Osteocyte (in vitro differentiated cells): ENCODE data around the gene METRN. TPM values are rescaled to one million over a fixed set of nuclear protein-coding genes. Genes with fewer than 3 reads are reported as not detected.
A peak's percentile ranks its signal among the peaks of the same experiment; 100 is the strongest.

Experiments used
- DNase-seq: peaks from one replicate; pipeline ENCODE4 v3.0.0; 2021; ENCODE audit warnings: mixed read lengths; ENCODE audit not compliant: unreplicated experiment; ENCODE audit errors: extremely low spot score
- H3K27ac Mint-ChIP-seq: one replicate; pipeline ENCODE4 v1.8.0; 2021; ENCODE audit warnings: mild to moderate bottlenecking, mixed read lengths; ENCODE audit not compliant: unreplicated experiment
- H3K27me3 Mint-ChIP-seq: one replicate; pipeline ENCODE4 v1.8.0; 2021; ENCODE audit warnings: mixed read lengths; ENCODE audit not compliant: unreplicated experiment
- H3K36me3 Mint-ChIP-seq: one replicate; pipeline ENCODE4 v1.8.0; 2021; ENCODE audit warnings: mixed read lengths; ENCODE audit not compliant: unreplicated experiment
- H3K4me1 Mint-ChIP-seq: one replicate; pipeline ENCODE4 v1.8.0; 2021; ENCODE audit warnings: mixed read lengths; ENCODE audit not compliant: unreplicated experiment
- H3K4me3 Mint-ChIP-seq: one replicate; pipeline ENCODE4 v1.8.0; 2021; ENCODE audit warnings: mild to moderate bottlenecking, moderate library complexity, mixed read lengths; ENCODE audit not compliant: unreplicated experiment
- H3K9me3 Mint-ChIP-seq: one replicate; pipeline ENCODE4 v1.8.0; 2021; ENCODE audit warnings: mixed read lengths; ENCODE audit not compliant: unreplicated experiment
- CTCF ChIP-seq: fragments of 200-600 bp; sonication (generic); IDR thresholded peaks from 2 replicates; pipeline ENCODE4 v1.5.0; 2021; ENCODE audit warnings: antibody characterized with exemption, mild to moderate bottlenecking, moderate library complexity
- total RNA-seq: library from RNA; stranded (reverse); gene quantifications from 2 replicates; pipeline ENCODE4 v1.2.1, GENCODE V29; 2021

Gene METRN
- total RNA-seq, 1 donor from 2014 or later, result 49.7 TPM

GRCh38 chr16:727291-727977, 12.5 kb downstream of the METRN start:
- Mint-ChIP-seq H3K36me3 (no peaks in the 10 kb centered on the region), H3K9me3 (no peaks in the 10 kb centered on the region), H3K4me1 (peaks cover 3% of the 10 kb centered on the region), H3K27me3 (no peaks in the 10 kb centered on the region), H3K27ac (no peak overlapping the region), H3K4me3 (peak overlapping the region; percentile 52)
- no peak for DNase-seq
- TF ChIP-seq CTCF, result no peak

- Mint-ChIP-seq H3K4me3 (peak overlapping the region; percentile 47), H3K27ac (no peak overlapping the region), H3K27me3 (no peaks in the 10 kb centered on the region), H3K36me3 (peaks cover 2% of the 10 kb centered on the region), H3K9me3 (no peaks in the 10 kb centered on the region), H3K4me1 (no peaks in the 10 kb centered on the region)
- DNase-seq, result peak; percentile 84
- TF ChIP-seq CTCF, result no peak
Measured at GRCh38 chr16:728131-728889, 13.4 kb downstream of the METRN start.

- peaks cover 2% of the 10 kb centered on the region for H3K36me3 Mint-ChIP-seq
- no peaks in the 10 kb centered on the region for H3K4me1 Mint-ChIP-seq
- H3K9me3 Mint-ChIP-seq, result no peaks in the 10 kb centered on the region
- DNase-seq, result peak; percentile 84
- no peak overlapping the region for H3K27ac Mint-ChIP-seq
- no peak overlapping the region for H3K4me3 Mint-ChIP-seq
- no peaks in the 10 kb centered on the region for H3K27me3 Mint-ChIP-seq
- TF ChIP-seq CTCF, result no peak
Measured at GRCh38 chr16:728890-729744, 14.2 kb downstream of the METRN start.

GRCh38 chr16:729768-730665, 15.1 kb downstream of the METRN start:
- Mint-ChIP-seq H3K36me3 (peaks cover 2% of the 10 kb centered on the region), H3K27ac (no peak overlapping the region), H3K4me1 (no peaks in the 10 kb centered on the region), H3K9me3 (no peaks in the 10 kb centered on the region), H3K27me3 (no peaks in the 10 kb centered on the region), H3K4me3 (no peak overlapping the region)
- TF ChIP-seq CTCF, result no peak
- DNase-seq, result peak; percentile 84
